Measurements from ENCODE around the gene NLRP4.

DNA sequence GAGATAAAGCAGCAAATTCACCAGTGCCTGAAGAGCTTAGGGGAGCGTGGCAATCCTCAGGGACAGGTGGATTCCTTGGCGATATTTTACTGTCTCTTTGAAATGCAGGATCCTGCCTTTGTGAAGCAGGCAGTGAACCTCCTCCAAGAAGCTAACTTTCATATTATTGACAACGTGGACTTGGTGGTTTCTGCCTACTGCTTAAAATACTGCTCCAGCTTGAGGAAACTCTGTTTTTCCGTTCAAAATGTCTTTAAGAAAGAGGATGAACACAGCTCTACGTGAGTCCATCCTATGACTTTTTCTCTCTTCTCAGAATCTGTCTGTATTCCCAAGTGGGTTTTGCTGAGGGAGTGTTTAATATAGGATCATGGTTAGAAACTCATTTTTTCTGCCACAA is 22.6 kb downstream of the NLRP4 start:
- no peak for TF ChIP-seq POLR2A (IDR thresholded peaks at IDR 0.05)
- TF ChIP-seq, protein P1, sequence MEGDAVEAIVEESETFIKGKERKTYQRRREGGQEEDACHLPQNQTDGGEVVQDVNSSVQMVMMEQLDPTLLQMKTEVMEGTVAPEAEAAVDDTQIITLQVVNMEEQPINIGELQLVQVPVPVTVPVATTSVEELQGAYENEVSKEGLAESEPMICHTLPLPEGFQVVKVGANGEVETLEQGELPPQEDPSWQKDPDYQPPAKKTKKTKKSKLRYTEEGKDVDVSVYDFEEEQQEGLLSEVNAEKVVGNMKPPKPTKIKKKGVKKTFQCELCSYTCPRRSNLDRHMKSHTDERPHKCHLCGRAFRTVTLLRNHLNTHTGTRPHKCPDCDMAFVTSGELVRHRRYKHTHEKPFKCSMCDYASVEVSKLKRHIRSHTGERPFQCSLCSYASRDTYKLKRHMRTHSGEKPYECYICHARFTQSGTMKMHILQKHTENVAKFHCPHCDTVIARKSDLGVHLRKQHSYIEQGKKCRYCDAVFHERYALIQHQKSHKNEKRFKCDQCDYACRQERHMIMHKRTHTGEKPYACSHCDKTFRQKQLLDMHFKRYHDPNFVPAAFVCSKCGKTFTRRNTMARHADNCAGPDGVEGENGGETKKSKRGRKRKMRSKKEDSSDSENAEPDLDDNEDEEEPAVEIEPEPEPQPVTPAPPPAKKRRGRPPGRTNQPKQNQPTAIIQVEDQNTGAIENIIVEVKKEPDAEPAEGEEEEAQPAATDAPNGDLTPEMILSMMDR (IDR thresholded peaks at IDR 0.05), result no peak

All from uterus (tissue), 2 donors.